PC-3 (cell line): ENCODE data around the gene SRXN1.

Source experiments
- EZH2 ChIP-seq: fragments of 300-600 bp; sonication (generic); IDR thresholded peaks from one replicate; pipeline ENCODE4 v1.6.1; 2017; ENCODE audit warnings: antibody characterized with exemption, mild to moderate bottlenecking, low read length; ENCODE audit not compliant: unreplicated experiment
- EZH2phosphoT487 ChIP-seq: fragments of 300-600 bp; sonication (generic); IDR thresholded peaks from 2 replicates; pipeline ENCODE4 v1.6.1; 2018; ENCODE audit warnings: mild to moderate bottlenecking, antibody characterized with exemption, low read length, borderline replicate concordance
- TF ChIP-seq, protein P1 (sequence below): fragments of 300-600 bp; sonication (generic); conservative IDR thresholded peaks from 2 replicates; pipeline ENCODE4 v1.5.1; 2017; ENCODE audit warnings: antibody characterized with exemption, low read depth, mild to moderate bottlenecking, low read length

- TF ChIP-seq, protein P1, sequence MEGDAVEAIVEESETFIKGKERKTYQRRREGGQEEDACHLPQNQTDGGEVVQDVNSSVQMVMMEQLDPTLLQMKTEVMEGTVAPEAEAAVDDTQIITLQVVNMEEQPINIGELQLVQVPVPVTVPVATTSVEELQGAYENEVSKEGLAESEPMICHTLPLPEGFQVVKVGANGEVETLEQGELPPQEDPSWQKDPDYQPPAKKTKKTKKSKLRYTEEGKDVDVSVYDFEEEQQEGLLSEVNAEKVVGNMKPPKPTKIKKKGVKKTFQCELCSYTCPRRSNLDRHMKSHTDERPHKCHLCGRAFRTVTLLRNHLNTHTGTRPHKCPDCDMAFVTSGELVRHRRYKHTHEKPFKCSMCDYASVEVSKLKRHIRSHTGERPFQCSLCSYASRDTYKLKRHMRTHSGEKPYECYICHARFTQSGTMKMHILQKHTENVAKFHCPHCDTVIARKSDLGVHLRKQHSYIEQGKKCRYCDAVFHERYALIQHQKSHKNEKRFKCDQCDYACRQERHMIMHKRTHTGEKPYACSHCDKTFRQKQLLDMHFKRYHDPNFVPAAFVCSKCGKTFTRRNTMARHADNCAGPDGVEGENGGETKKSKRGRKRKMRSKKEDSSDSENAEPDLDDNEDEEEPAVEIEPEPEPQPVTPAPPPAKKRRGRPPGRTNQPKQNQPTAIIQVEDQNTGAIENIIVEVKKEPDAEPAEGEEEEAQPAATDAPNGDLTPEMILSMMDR = no peak
- no peak for TF ChIP-seq EZH2
- no peak for TF ChIP-seq EZH2phosphoT487
Observed at GRCh38 chr20:634148-634925, 18.7 kb downstream of the SRXN1 start.
